Suppressor macrophage treated with lipopolysaccharide for 1 hour (primary cell): ENCODE measurements around the gene LRIT1.

Experiments used
- DNase-seq, 3 donors: peaks; one replicate each; pipeline ENCODE4 v3.0.0-alpha.2; 2020 to 2022

Gene LRIT1

GRCh38 chr10:84211566-84211965 lies 29.8 kb downstream of the LRIT1 start:
- DNase-seq: no peak

- no peak for DNase-seq
Observed at GRCh38 chr10:84208023-84208422, 33.3 kb downstream of the LRIT1 start.

GRCh38 chr10:84205853-84206525 lies 35.4 kb downstream of the LRIT1 start:
- DNase-seq: no peak

- peak; percentile 60 to 75 (median 66) for DNase-seq
Observed at GRCh38 chr10:84205049-84205852, 36.1 kb downstream of the LRIT1 start.

GRCh38 chr10:84204610-84205009 lies 36.7 kb downstream of the LRIT1 start:
- DNase-seq: no peak

- no peak for DNase-seq
Observed at GRCh38 chr10:84204122-84204521, 37.2 kb downstream of the LRIT1 start.

GRCh38 chr10:84202349-84202748 lies 39.0 kb downstream of the LRIT1 start:
- DNase-seq: no peak

GRCh38 chr10:84201682-84202081 lies 39.7 kb downstream of the LRIT1 start:
- DNase-seq: no peak

- no peak for DNase-seq
Observed at GRCh38 chr10:84201244-84201606, 40.1 kb downstream of the LRIT1 start.

GRCh38 chr10:84200537-84201243 lies 40.7 kb downstream of the LRIT1 start:
- no peak for DNase-seq

GRCh38 chr10:84198206-84198915 lies 43.0 kb downstream of the LRIT1 start:
- DNase-seq: no peak

GRCh38 chr10:84197643-84198042 lies 43.7 kb downstream of the LRIT1 start:
- no peak for DNase-seq

GRCh38 chr10:84196941-84197340 lies 44.4 kb downstream of the LRIT1 start:
- no peak for DNase-seq

GRCh38 chr10:84196083-84196482 lies 45.3 kb downstream of the LRIT1 start:
- DNase-seq: no peak

GRCh38 chr10:84195044-84195830 lies 46.1 kb downstream of the LRIT1 start:
- no peak for DNase-seq

GRCh38 chr10:84194424-84195043 lies 46.8 kb downstream of the LRIT1 start, which contains the start of gene CDHR1:
CDHR1 (plus strand) TSS chr10:84194537; CDS start chr10:84194761, 224 bp downstream.
- DNase-seq: peak; percentile 21 to 52 (median 22)

GRCh38 chr10:84193846-84194423 lies 47.4 kb downstream of the LRIT1 start:
- no peak for DNase-seq

GRCh38 chr10:84193327-84193726 lies 48.0 kb downstream of the LRIT1 start:
- DNase-seq: no peak

GRCh38 chr10:84191106-84191505 lies 50.2 kb downstream of the LRIT1 start:
- DNase-seq: no peak

GRCh38 chr10:84190621-84191020 lies 50.7 kb downstream of the LRIT1 start:
- DNase-seq: no peak

- no peak for DNase-seq
Observed at GRCh38 chr10:84188815-84189214, 52.5 kb downstream of the LRIT1 start.
